ENCODE results near the gene TMEM80.

DNA sequence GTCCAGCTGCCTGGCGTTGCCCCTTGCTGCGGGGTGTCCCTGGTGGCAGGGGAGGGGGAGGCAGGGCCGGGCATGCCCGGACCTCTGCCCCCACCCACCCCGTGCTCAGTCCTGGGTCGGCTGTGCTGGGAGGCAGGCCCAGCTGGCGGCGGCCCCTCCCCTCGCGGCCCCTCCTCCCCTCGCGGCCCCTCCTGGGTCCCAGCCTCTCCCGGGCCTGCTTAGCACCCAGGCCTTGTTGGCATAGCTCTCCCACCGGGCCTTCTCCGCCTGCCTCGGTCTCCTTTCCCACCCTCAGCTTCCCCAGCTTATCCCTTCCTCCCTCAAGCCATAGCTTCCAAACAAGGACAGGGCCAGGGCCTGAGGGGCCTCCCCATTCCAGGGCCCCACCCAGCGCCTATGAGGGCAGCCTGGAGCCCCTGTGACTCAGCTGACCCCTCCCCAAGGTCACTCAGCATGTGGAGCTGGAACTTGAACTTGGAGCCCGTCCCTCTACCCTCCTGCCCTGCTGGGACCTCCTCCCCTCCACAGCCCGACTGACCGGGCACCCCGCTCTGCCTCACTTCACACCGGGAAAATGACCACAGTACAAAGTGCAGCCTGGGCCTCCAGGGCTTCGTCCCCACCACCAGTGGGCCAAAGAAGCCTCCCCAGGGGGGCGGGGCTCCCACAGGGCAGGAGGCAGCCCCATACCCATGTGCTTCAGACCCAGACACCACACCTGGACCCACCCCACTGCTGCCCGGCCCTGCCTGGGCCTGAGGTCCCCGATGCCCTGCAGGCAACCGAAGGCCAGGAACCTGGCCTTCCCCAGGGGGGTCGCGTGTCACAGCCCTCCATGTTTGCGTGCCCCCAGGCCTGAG lies 11.6 kb downstream of the TMEM80 start:
- TF ChIP-seq EZH2 (IDR thresholded peaks at IDR 0.05; ENCODE audit: borderline replicate concordance, low read length), result no peak
- TF ChIP-seq, protein P1, sequence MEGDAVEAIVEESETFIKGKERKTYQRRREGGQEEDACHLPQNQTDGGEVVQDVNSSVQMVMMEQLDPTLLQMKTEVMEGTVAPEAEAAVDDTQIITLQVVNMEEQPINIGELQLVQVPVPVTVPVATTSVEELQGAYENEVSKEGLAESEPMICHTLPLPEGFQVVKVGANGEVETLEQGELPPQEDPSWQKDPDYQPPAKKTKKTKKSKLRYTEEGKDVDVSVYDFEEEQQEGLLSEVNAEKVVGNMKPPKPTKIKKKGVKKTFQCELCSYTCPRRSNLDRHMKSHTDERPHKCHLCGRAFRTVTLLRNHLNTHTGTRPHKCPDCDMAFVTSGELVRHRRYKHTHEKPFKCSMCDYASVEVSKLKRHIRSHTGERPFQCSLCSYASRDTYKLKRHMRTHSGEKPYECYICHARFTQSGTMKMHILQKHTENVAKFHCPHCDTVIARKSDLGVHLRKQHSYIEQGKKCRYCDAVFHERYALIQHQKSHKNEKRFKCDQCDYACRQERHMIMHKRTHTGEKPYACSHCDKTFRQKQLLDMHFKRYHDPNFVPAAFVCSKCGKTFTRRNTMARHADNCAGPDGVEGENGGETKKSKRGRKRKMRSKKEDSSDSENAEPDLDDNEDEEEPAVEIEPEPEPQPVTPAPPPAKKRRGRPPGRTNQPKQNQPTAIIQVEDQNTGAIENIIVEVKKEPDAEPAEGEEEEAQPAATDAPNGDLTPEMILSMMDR (IDR thresholded peaks at IDR 0.05; ENCODE audit: low read length), result no peak
